Body of pancreas (tissue), 4 donors: ENCODE data around the gene MYH11. TPM values are rescaled to one million over a fixed set of nuclear protein-coding genes. Genes with fewer than 3 reads are reported as not detected.

Source experiments
- ATAC-seq: fragments of 150-250 bp; one replicate; pipeline ENCODE4 v1.9.1; 2016
- DNase-seq, 4 donors: peaks; one replicate each; pipeline ENCODE4 v3.0.0-alpha.2; 2019
- H3K27ac ChIP-seq, 4 donors: fragments of 200-600 bp; sonication (generic); 1 replicate in 3 of 4; 2 replicates in 1 of 4; pipeline versions ENCODE4 v1.5.1 to v1.6.1; 2016 to 2019; ENCODE audit warnings: mild to moderate bottlenecking in 1 of 4, mixed read lengths in 1 of 4, moderate library complexity in 1 of 4
- H3K27me3 ChIP-seq, 2 donors: fragments of 200-600 bp; sonication (generic); one replicate each; pipeline ENCODE4 v1.6.0; 2016; ENCODE audit warnings: mild to moderate bottlenecking in 1 of 2
- H3K36me3 ChIP-seq, 2 donors: fragments of 200-600 bp; sonication (generic); replicated peaks in 1 of 2; 2 replicates each; pipeline ENCODE4 v1.5.1; 2016; ENCODE audit warnings: low read depth in 2 of 2; ENCODE audit not compliant: insufficient read depth in 1 of 2
- H3K4me1 ChIP-seq: fragments of 200-600 bp; sonication (generic); one replicate; pipeline ENCODE4 v1.6.0; 2016
- H3K4me3 ChIP-seq, 2 donors: fragments of 200-600 bp; sonication (generic); 1 replicate in 1 of 2; 2 replicates in 1 of 2; pipeline ENCODE4 v1.5.1; 2016 to 2019
- H3K9me3 ChIP-seq, 3 donors: fragments of 200-600 bp; sonication (generic); 1 replicate in 2 of 3; 2 replicates in 1 of 3; pipeline ENCODE4 v1.5.1; 2016
- CTCF ChIP-seq, 7 experiments: fragments of 450-650 bp in 4 of 7; fragments of 200-600 bp in 3 of 7; sonication (generic) in 3 of 7; IDR thresholded peaks; one replicate each; pipeline ENCODE4 v1.5.1; 2016 to 2019; ENCODE audit warnings: antibody characterized with exemption in 7 of 7
- POLR2A ChIP-seq, 3 donors: fragments of 450-650 bp; IDR thresholded peaks; one replicate each; pipeline ENCODE4 v1.6.1; 2016; ENCODE audit warnings: antibody characterized with exemption in 3 of 3, mild to moderate bottlenecking in 2 of 3
- WGBS, 2 donors: methylation state at CpG; one replicate each; pipeline ENCODE4 v1.1.5; 2017; 5-methylcytosine and 5-hydroxymethylcytosine counted together
- intact Hi-C: fragments of 100-400 bp; cut with DNase I; formaldehyde crosslinking; loops from one replicate; pipeline ENCODE4 v1.15.1; 2023
- total RNA-seq, 2 donors: library from RNA; depleted of rRNA; stranded (reverse); fragments of >200 nt; gene quantifications; one replicate each; pipeline ENCODE4 v1.1.0, GENCODE V29; 2016

The MYH11 gene
- total RNA-seq, 2 donors from 2014 or later, result 14.2 to 19.7 TPM

GRCh38 chr16:15770512-15770911 is 86.3 kb downstream of the MYH11 start:
- no peak for ATAC-seq
- H3K4me3 ChIP-seq, result no peak overlapping the region
- intact Hi-C loops, result no loop called here
- H3K27ac ChIP-seq, result no peak overlapping the region
- no peaks in the 10 kb centered on the region for H3K9me3 ChIP-seq
- H3K4me1 ChIP-seq, result no peaks in the 10 kb centered on the region
- TF ChIP-seq POLR2A (IDR thresholded peaks at IDR 0.05) (no peak), CTCF (IDR thresholded peaks at IDR 0.05) (no peak)
- no peaks in the 10 kb centered on the region for H3K36me3 ChIP-seq
- WGBS, 2 donors, result 73 to 81% methylated on average over 3 of the region's 3 CpGs
- no peak for DNase-seq
- H3K27me3 ChIP-seq, result no peaks in the 10 kb centered on the region

GRCh38 chr16:15770107-15770506 is 86.7 kb downstream of the MYH11 start:
- intact Hi-C loops, result no loop called here
- DNase-seq (peak in 1 of 4 donors; percentile 5), ATAC-seq (no peak)
- Histone ChIP-seq H3K27me3 (no peaks in the 10 kb centered on the region), H3K4me3 (no peak overlapping the region), H3K27ac (no peak overlapping the region), H3K36me3 (no peaks in the 10 kb centered on the region), H3K9me3 (no peaks in the 10 kb centered on the region), H3K4me1 (no peaks in the 10 kb centered on the region)
- TF ChIP-seq CTCF (IDR thresholded peaks at IDR 0.05) (no peak), POLR2A (IDR thresholded peaks at IDR 0.05) (no peak)
- WGBS, 2 donors, result 57 to 64% methylated on average over 7 of the region's 7 CpGs

GRCh38 chr16:15769239-15769638 is 87.6 kb downstream of the MYH11 start:
- H3K36me3 ChIP-seq, result no peaks in the 10 kb centered on the region
- DNase-seq (no peak), ATAC-seq (no peak)
- no peaks in the 10 kb centered on the region for H3K9me3 ChIP-seq
- H3K4me3 ChIP-seq, result no peak overlapping the region
- WGBS, 2 donors, result 86 to 90% methylated on average over 8 of the region's 8 CpGs
- no peaks in the 10 kb centered on the region for H3K27me3 ChIP-seq
- intact Hi-C loops, result loop anchor here (10.0 kb wide), 2 partner anchors 356 to 426 kb away; no protein-coding TSS in a partner anchor
- no peak overlapping the region for H3K27ac ChIP-seq
- TF ChIP-seq POLR2A (IDR thresholded peaks at IDR 0.05), result no peak
- TF ChIP-seq CTCF (IDR thresholded peaks at IDR 0.05), result no peak
- no peaks in the 10 kb centered on the region for H3K4me1 ChIP-seq

- Histone ChIP-seq H3K36me3 (no peaks in the 10 kb centered on the region), H3K9me3 (no peaks in the 10 kb centered on the region)
Measured at GRCh38 chr16:15768201-15768600, 88.6 kb downstream of the MYH11 start.

More at GRCh38 chr16:15768201-15768600, 88.6 kb downstream of the MYH11 start:
- WGBS, 2 donors, result 96 to 99% methylated on average over 4 of the region's 4 CpGs
- no peak for TF ChIP-seq CTCF (IDR thresholded peaks at IDR 0.05)
- no peak for TF ChIP-seq POLR2A (IDR thresholded peaks at IDR 0.05)
- intact Hi-C loops, result loop anchor here (10.0 kb wide), 2 partner anchors 357 to 427 kb away; no protein-coding TSS in a partner anchor
- Histone ChIP-seq H3K27ac (no peak overlapping the region), H3K4me3 (no peak overlapping the region), H3K27me3 (no peaks in the 10 kb centered on the region), H3K4me1 (no peaks in the 10 kb centered on the region)
- ATAC-seq (no peak), DNase-seq (no peak)
